OCI-LY1 (cell line): ENCODE data around the gene CNTN5.

ENCODE experiments used
- CTCF ChIP-seq: fragments of 200-600 bp; sonication (generic), shearing (Covaris generic); IDR thresholded peaks from 2 replicates; pipeline ENCODE4 v1.5.1; 2017; ENCODE audit warnings: mild to moderate bottlenecking, antibody characterized with exemption, low read length, moderate library complexity, mixed read lengths
- EZH2 ChIP-seq: fragments of 200-600 bp; sonication (generic), shearing (Covaris generic); IDR thresholded peaks from 2 replicates; pipeline ENCODE4 v1.8.0; 2017; ENCODE audit warnings: borderline replicate concordance, mixed run types, mild to moderate bottlenecking, antibody characterized with exemption, low read length, moderate library complexity, mixed read lengths

GRCh38 chr11:99531468-99531867 lies 510.7 kb downstream of the CNTN5 start:
- TF ChIP-seq CTCF (no peak), EZH2 (no peak)
